Panc1 (cell line): Measurements from ENCODE around the gene MRPL38. TPM values are rescaled to one million over a fixed set of nuclear protein-coding genes. Genes with fewer than 3 reads are reported as not detected.
"Not testable (repeated sequence)": the region's sequence is repeated elsewhere in the genome, so short reads cannot be mapped to it uniquely, and the experiment has no call there.

ENCODE experiments used
- ATAC-seq: fragments of 200-7000 bp; cut with Tn5 transposase; 2 replicates; pipeline ENCODE4 v1.9.1; 2020; ENCODE audit warnings: mild to moderate bottlenecking, moderate library complexity
- BruUV-seq: library from RNA; stranded (reverse); fragments of 400-500 nt; replicated peaks from 2 replicates; lab custom pipeline; 2021; lab: Mats Ljungman, UMichigan
- CTCF ChIA-PET: fragments of 300-600 bp; sonication (Branson Sonifier 250); formaldehyde crosslinking; loops from one replicate; lab custom pipeline; 2022; ENCODE audit warnings: antibody characterized with exemption; lab: Charles Lee
- POLR2A ChIA-PET: fragments of 300-600 bp; sonication (Branson Sonifier 250); formaldehyde crosslinking; loops from one replicate; lab custom pipeline; 2022; ENCODE audit warnings: antibody characterized with exemption; lab: Charles Lee
- DNase-seq: peaks from one replicate; pipeline ENCODE4 v3.0.0-alpha.2; 2010; ENCODE audit warnings: low read depth, low spot score
- H3K27ac ChIP-seq: 2 replicates; pipeline ENCODE4 v1.5.1; 2011; ENCODE audit warnings: mild to moderate bottlenecking, low read length, inconsistent platforms
- H3K27me3 ChIP-seq: fragments of 200-500 bp; sonication (Bioruptor generic); 2 replicates; pipeline ENCODE4 v1.6.0; 2014; ENCODE audit warnings: low read length, inconsistent platforms; ENCODE audit not compliant: control insufficient read depth, insufficient read depth
- H3K36me3 ChIP-seq: fragments of 200-500 bp; sonication (Bioruptor generic); 2 replicates; pipeline ENCODE4 v1.5.1; 2014; ENCODE audit warnings: inconsistent platforms, mild to moderate bottlenecking, low read length, moderate library complexity; ENCODE audit not compliant: control insufficient read depth, insufficient read depth
- H3K4me1 ChIP-seq: 2 replicates; pipeline ENCODE4 v1.5.1; 2011; ENCODE audit warnings: inconsistent platforms, mild to moderate bottlenecking, low read length, moderate library complexity; ENCODE audit not compliant: control insufficient read depth, insufficient read depth
- H3K4me3 ChIP-seq, 2 experiments: 2 replicates each; pipeline ENCODE4 v1.5.1; 2011 to 2012; ENCODE audit warnings: low read depth in 2 of 2, low read length in 2 of 2, mild to moderate bottlenecking in 2 of 2, inconsistent platforms in 1 of 2, moderate library complexity in 1 of 2
- H3K9me3 ChIP-seq: fragments of 200-500 bp; sonication (Bioruptor generic); 2 replicates; pipeline ENCODE4 v1.5.1; 2014; ENCODE audit warnings: low read depth, mild to moderate bottlenecking, inconsistent platforms, low read length, moderate library complexity; ENCODE audit not compliant: control insufficient read depth, insufficient read depth
- CTCF ChIP-seq: fragments of 450-650 bp; IDR thresholded peaks from 2 replicates; pipeline ENCODE4 v1.5.1; 2017; ENCODE audit warnings: mild to moderate bottlenecking
- POLR2AphosphoS5 ChIP-seq: IDR thresholded peaks from 2 replicates; pipeline ENCODE4 v1.6.1; 2012; ENCODE audit warnings: mild to moderate bottlenecking, low read depth, low read length, moderate library complexity
- REST ChIP-seq, 2 experiments: IDR thresholded peaks; 2 replicates each; pipeline ENCODE4 v1.6.1; 2011 to 2012; ENCODE audit warnings: low read depth in 2 of 2, control low read depth in 1 of 2, low read length in 1 of 2, mild to moderate bottlenecking in 1 of 2, moderate library complexity in 1 of 2; ENCODE audit not compliant: insufficient read depth in 1 of 2
- SIN3A ChIP-seq: IDR thresholded peaks from 2 replicates; pipeline ENCODE4 v1.6.1; 2012; ENCODE audit warnings: low read depth, mild to moderate bottlenecking, low read length, moderate library complexity, borderline replicate concordance; ENCODE audit not compliant: insufficient read depth
- TCF7L2 ChIP-seq: IDR thresholded peaks from 2 replicates; pipeline ENCODE4 v1.6.1; 2011; ENCODE audit warnings: mild to moderate bottlenecking, low read depth, low read length, inconsistent platforms
- in situ Hi-C: cut with HindIII; loops from 2 replicates; pipeline ENCODE4 v1.10.0; 2016; ENCODE audit warnings: low sequenced_read_pairs, low pct_unique_long_range_greater_than_20kb
- intact Hi-C: fragments of 100-400 bp; cut with micrococcal nuclease; formaldehyde crosslinking; loops from one replicate; pipeline ENCODE4 v1.10.0; 2022; ENCODE audit not compliant: unreplicated experiment
- total RNA-seq: library from RNA; stranded (reverse); gene quantifications from one replicate; pipeline ENCODE4 v1.2.1, GENCODE V29; 2021; ENCODE audit not compliant: unreplicated experiment

Gene MRPL38
- total RNA-seq, 1 experiment from 2014 or later, result 165 TPM

GRCh38 chr17:75888484-75888883 is 16.2 kb downstream of the MRPL38 start:
- ATAC-seq, result no peak
- Histone ChIP-seq H3K4me1 (no peaks in the 10 kb centered on the region), H3K27ac (no peak overlapping the region), H3K36me3 (no peaks in the 10 kb centered on the region), H3K9me3 (no peaks in the 10 kb centered on the region), H3K4me3 (no peak overlapping the region), H3K27me3 (no peaks in the 10 kb centered on the region)
- intact Hi-C loops, result no loop called here
- ChIA-PET POLR2A (no interaction called here), CTCF (interaction anchor here (0.7 kb wide), 1 partner anchor 21 kb away, joined by 4 read pairs; no protein-coding TSS in a partner anchor)
- no peak for DNase-seq
- BruUV-seq, result no TSS peak
- in situ Hi-C loops, result no loop called here
- 0 out of 2 replicates have a peak, but pooled peaks have one; percentile 42 for TF ChIP-seq POLR2AphosphoS5
- TF ChIP-seq TCF7L2, result no peak

DNA sequence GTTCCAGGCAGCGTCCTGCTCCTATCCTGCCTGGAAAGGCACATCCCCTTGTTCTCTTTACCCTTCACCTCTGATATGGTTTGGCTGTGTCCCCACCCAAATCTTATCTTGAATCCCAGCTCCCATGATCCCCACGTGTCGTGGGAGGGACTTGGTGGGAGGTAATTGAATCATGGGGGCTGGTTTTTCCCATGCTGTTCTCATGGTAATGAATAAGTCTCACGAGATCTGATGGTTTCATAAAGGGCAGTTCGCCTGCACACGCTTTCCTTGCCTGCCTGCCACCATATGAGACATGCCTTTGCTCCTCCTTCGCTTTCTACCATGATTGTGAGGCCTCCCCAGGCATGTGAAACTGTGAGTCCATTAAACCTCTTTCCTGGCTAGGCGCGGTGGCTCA is 18.8 kb downstream of the MRPL38 start:
- H3K4me3 ChIP-seq, BruUV-seq, H3K27me3 ChIP-seq, intact Hi-C loops, DNase-seq, POLR2A ChIA-PET, H3K9me3 ChIP-seq, in situ Hi-C loops, H3K36me3 ChIP-seq, H3K4me1 ChIP-seq, ATAC-seq, CTCF ChIA-PET, H3K27ac ChIP-seq: not testable (repeated sequence)

DNA sequence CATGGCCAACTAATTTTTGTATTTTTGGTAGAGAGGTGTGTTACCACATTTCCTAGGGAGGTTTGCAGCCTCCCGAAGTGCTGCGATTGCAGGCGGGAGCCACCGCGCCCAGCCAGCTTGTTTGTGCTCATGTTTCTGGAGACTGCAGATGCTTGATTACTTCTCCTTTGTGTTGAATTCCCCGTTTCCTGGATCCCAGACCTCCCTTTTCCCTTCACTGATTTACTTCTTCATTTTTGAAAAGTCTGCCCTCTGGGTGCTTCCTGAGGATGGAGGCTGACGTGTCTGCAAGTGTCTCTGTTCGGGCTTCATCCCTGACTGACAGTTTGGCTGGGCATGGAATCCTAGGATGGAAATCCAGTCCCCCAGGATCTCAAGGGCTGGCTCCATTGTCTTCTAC is 19.3 kb downstream of the MRPL38 start:
- in situ Hi-C loops, result no loop called here
- no peaks in the 10 kb centered on the region for H3K4me1 ChIP-seq
- intact Hi-C loops, result no loop called here

More for the DNA sequence above, 19.3 kb downstream of the MRPL38 start:
- BruUV-seq, result no TSS peak
- Histone ChIP-seq H3K9me3 (no peaks in the 10 kb centered on the region), H3K27ac (no peak overlapping the region), H3K4me3 (no peak overlapping the region), H3K27me3 (no peaks in the 10 kb centered on the region), H3K36me3 (no peaks in the 10 kb centered on the region)
- ChIA-PET POLR2A (no interaction called here), CTCF (no interaction called here)
- ATAC-seq, result no peak
- TF ChIP-seq CTCF (no peak), REST (IDR thresholded peaks at IDR 0.05; ENCODE audit: insufficient read depth in 1 of 2, low read depth in 2 of 2, low read length in 1 of 2) (no peak), SIN3A (no peak), TCF7L2 (no peak), POLR2AphosphoS5 (no peak)
- DNase-seq, result no peak
